Pancreas (tissue), 10 donors: ENCODE results near the gene CES3. TPM values are rescaled to one million over a fixed set of nuclear protein-coding genes. Genes with fewer than 3 reads are reported as not detected.

ENCODE experiments used
- ATAC-seq, 4 donors: fragments of 200-7000 bp; cut with Tn5 transposase; one replicate each; pipeline versions ENCODE4 v1.8.0 to v1.9.1; 2020; ENCODE audit warnings: mild to moderate bottlenecking in 4 of 4, moderate library complexity in 4 of 4
- DNase-seq, 6 donors: peaks; one replicate each; pipeline ENCODE4 v3.0.0-alpha.2; 2020
- FAIRE-seq: peaks from 2 replicates; lab custom pipeline; 2012; peaks lifted over from hg19 to GRCh38; lab: Jason Lieb, UNC
- H3K27ac ChIP-seq, 4 donors: fragments of 200-600 bp; sonication (generic); 1 replicate in 3 of 4; 2 replicates in 1 of 4; pipeline versions ENCODE4 v1.5.0 to v1.8.0; 2020
- H3K27me3 ChIP-seq, 4 donors: fragments of 200-600 bp; one replicate each; pipeline ENCODE4 v1.8.0; 2021
- H3K36me3 ChIP-seq, 3 donors: fragments of 200-600 bp; sonication (generic) in 1 of 3; one replicate each; pipeline versions ENCODE4 v1.5.0 to v1.8.0; 2020 to 2021
- H3K4me1 ChIP-seq, 3 donors: fragments of 200-600 bp; one replicate each; pipeline ENCODE4 v1.8.0; 2021
- H3K4me3 ChIP-seq, 4 donors: fragments of 200-600 bp; sonication (generic) in 2 of 4; one replicate each; pipeline versions ENCODE4 v1.5.0 to v1.8.0; 2020 to 2021
- H3K9me3 ChIP-seq, 4 donors: fragments of 200-600 bp; one replicate each; pipeline ENCODE4 v1.8.0; 2021
- WGBS, 2 donors: extraction: QIAGEN DNeasy Blood & Tissue Kit; methylation state at CpG; one replicate each; pipeline ENCODE4 v1.1.7; 2013; 5-methylcytosine and 5-hydroxymethylcytosine counted together
- intact Hi-C, 3 donors: fragments of 100-400 bp; cut with DNase I; formaldehyde crosslinking; loops; one replicate each; pipeline versions ENCODE4 v1.11.1 to v1.14.2; 2022
- polyA plus RNA-seq, 2 donors: library from polyadenylated mRNA; stranded (reverse); fragments of 200-250 nt; gene quantifications; one replicate each; pipeline ENCODE4 v1.2.3, GENCODE V29; 2013
- total RNA-seq, 6 donors: library from RNA; stranded (reverse); fragmentation: NEBNext Ultra II Directional in 4 of 6; extraction: Animal tissue kit (Norgen Biotek cat#: 25700) in 4 of 6; gene quantifications; one replicate each; pipeline versions ENCODE4 v1.2.1 to v1.2.4, GENCODE V29; 2021 to 2023
- TF ChIP-seq, protein P1 (sequence below), 4 donors: fragments of 200-600 bp; sonication (generic) in 3 of 4; IDR thresholded peaks; one replicate each; pipeline versions ENCODE4 v1.5.0 to v1.8.0; 2021; ENCODE audit warnings: antibody characterized with exemption in 4 of 4
- donor health status: healthy with polysubstance abuse.
- donor health status: DM: no; HTN: no; CAD: no; lungs with moderate emphysema.
- donor health status: DM: no; HTN: no; CAD: no.
- donor health status: control.
- donor health status: control.
- donor health status: Bipolar disorder and iron deficiency.
- donor health status: DM: yes; HTN: yes; CAD: no.
- donor health status: DM: no; HTN: no; CAD: no.
- donor health status: DM: no; HTN: no; CAD: no.
- donor health status: DM: yes; HTN: yes; CAD: no.

CES3 gene
- total and polyA plus RNA-seq, 8 donors = 1.9 to 7.3 (median 5.2) TPM

GRCh38 chr16:66936889-66937554 lies 24.0 kb upstream of the CES3 start:
- Histone ChIP-seq H3K36me3 (peaks cover 0 to 23% (median 17%) of the 10 kb centered on the region in 3 donors), H3K4me1 (peaks cover 4 to 20% (median 11%) of the 10 kb centered on the region in 3 donors), H3K9me3 (no peaks in the 10 kb centered on the region), H3K27me3 (no peaks in the 10 kb centered on the region), H3K27ac (no peak overlapping the region), H3K4me3 (no peak overlapping the region)
- 67 to 85% methylated on average over 4 of the region's 4 CpGs for WGBS, 2 donors
- TF ChIP-seq, protein P1, sequence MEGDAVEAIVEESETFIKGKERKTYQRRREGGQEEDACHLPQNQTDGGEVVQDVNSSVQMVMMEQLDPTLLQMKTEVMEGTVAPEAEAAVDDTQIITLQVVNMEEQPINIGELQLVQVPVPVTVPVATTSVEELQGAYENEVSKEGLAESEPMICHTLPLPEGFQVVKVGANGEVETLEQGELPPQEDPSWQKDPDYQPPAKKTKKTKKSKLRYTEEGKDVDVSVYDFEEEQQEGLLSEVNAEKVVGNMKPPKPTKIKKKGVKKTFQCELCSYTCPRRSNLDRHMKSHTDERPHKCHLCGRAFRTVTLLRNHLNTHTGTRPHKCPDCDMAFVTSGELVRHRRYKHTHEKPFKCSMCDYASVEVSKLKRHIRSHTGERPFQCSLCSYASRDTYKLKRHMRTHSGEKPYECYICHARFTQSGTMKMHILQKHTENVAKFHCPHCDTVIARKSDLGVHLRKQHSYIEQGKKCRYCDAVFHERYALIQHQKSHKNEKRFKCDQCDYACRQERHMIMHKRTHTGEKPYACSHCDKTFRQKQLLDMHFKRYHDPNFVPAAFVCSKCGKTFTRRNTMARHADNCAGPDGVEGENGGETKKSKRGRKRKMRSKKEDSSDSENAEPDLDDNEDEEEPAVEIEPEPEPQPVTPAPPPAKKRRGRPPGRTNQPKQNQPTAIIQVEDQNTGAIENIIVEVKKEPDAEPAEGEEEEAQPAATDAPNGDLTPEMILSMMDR (IDR thresholded peaks at IDR 0.05) = no peak
- intact Hi-C loops = no loop called here
- DNase-seq (peak in 1 of 6 donors; percentile 8), FAIRE-seq (no peak), ATAC-seq (no peak)

GRCh38 chr16:66937725-66938337 lies 23.2 kb upstream of the CES3 start:
- no peak overlapping the region for H3K4me3 ChIP-seq
- H3K27ac ChIP-seq = no peak overlapping the region
- H3K36me3 ChIP-seq = peaks cover 0 to 32% (median 21%) of the 10 kb centered on the region in 3 donors
- peak in 1 of 6 donors; percentile 51 for DNase-seq
- TF ChIP-seq, protein P1 (IDR thresholded peaks at IDR 0.05) = no peak
- WGBS, 2 donors = 92 to 93% methylated on average over 10 of the region's 10 CpGs
- H3K4me1 ChIP-seq = peaks cover 4 to 20% (median 11%) of the 10 kb centered on the region in 3 donors
- H3K27me3 ChIP-seq = no peaks in the 10 kb centered on the region
- no peak for FAIRE-seq
- intact Hi-C loops = no loop called here
- no peaks in the 10 kb centered on the region for H3K9me3 ChIP-seq
- ATAC-seq = no peak

GRCh38 chr16:66939366-66939765 lies 21.7 kb upstream of the CES3 start:
- no peak for ATAC-seq
- Histone ChIP-seq H3K4me3 (no peak overlapping the region), H3K36me3 (peaks cover 0 to 35% (median 27%) of the 10 kb centered on the region in 3 donors), H3K4me1 (peaks cover 0 to 13% (median 4%) of the 10 kb centered on the region in 3 donors), H3K27ac (no peak overlapping the region), H3K9me3 (no peaks in the 10 kb centered on the region), H3K27me3 (no peaks in the 10 kb centered on the region)
- intact Hi-C loops = no loop called here
- DNase-seq = peak in 1 of 6 donors; percentile 27
- no peak for FAIRE-seq
- TF ChIP-seq, protein P1 (IDR thresholded peaks at IDR 0.05) = no peak

DNA sequence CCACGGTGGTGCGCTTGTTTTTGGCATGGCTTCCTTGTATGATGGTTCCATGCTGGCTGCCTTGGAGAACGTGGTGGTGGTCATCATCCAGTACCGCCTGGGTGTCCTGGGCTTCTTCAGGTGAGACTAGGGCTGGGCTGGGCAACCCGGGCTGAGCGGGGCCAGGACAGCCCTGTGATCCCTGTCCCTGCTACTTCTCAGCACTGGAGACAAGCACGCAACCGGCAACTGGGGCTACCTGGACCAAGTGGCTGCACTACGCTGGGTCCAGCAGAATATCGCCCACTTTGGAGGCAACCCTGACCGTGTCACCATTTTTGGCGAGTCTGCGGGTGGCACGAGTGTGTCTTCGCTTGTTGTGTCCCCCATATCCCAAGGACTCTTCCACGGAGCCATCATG lies 20.8 kb upstream of the CES3 start:
- H3K27ac ChIP-seq = no peak overlapping the region
- no peak for FAIRE-seq
- intact Hi-C loops = no loop called here
- ATAC-seq = no peak
- peak in 1 of 6 donors; percentile 14 for DNase-seq
- no peak overlapping the region for H3K4me3 ChIP-seq
- H3K4me1 ChIP-seq = peaks cover 0 to 13% (median 4%) of the 10 kb centered on the region in 3 donors
- peaks cover 0 to 35% (median 27%) of the 10 kb centered on the region in 3 donors for H3K36me3 ChIP-seq
- no peaks in the 10 kb centered on the region for H3K9me3 ChIP-seq
- H3K27me3 ChIP-seq = no peaks in the 10 kb centered on the region
- TF ChIP-seq, protein P1 (IDR thresholded peaks at IDR 0.05) = no peak
- 94% methylated on average over 16 of the region's 16 CpGs for WGBS, 2 donors

DNA sequence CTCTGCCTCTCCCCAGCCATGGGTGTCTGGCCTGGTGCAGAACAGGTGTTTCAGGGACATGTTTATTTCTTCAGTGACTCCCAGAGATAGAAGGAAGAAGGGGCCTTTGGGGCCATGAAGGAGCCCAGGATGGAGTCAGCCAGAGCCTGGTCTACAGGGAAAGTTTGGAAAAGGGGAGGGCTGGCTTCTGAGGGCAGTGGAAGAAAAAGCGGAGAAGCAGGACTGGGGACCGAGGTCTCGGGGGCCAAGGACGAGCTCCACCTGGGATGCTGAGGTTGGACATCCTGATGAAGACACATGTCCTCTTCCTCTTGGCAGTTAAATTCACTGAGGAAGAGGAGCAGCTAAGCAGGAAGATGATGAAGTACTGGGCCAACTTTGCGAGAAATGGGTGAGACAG lies 18.1 kb upstream of the CES3 start:
- no peak for FAIRE-seq
- peaks cover 0 to 35% (median 27%) of the 10 kb centered on the region in 3 donors for H3K36me3 ChIP-seq
- WGBS, 2 donors = 84 to 89% methylated on average over 5 of the region's 5 CpGs

More for the DNA sequence above, 18.1 kb upstream of the CES3 start:
- no peak overlapping the region for H3K4me3 ChIP-seq
- TF ChIP-seq, protein P1 (IDR thresholded peaks at IDR 0.05) = no peak
- no peak for ATAC-seq
- no peak overlapping the region for H3K27ac ChIP-seq
- peak in 1 of 6 donors; percentile 29 for DNase-seq
- intact Hi-C loops = no loop called here
- H3K4me1 ChIP-seq = no peaks in the 10 kb centered on the region
- no peaks in the 10 kb centered on the region for H3K9me3 ChIP-seq
- H3K27me3 ChIP-seq = no peaks in the 10 kb centered on the region
